HCT116 (cell line): Measurements from ENCODE around the gene CCDC91. TPM values are rescaled to one million over a fixed set of nuclear protein-coding genes. Genes with fewer than 3 reads are reported as not detected.

ENCODE experiments used
- ATAC-seq: fragments of 200-7000 bp; cut with Tn5 transposase; 2 replicates; pipeline ENCODE4 v1.9.1; 2020; ENCODE audit warnings: mild to moderate bottlenecking, moderate library complexity
- BruUV-seq: library from RNA; stranded (reverse); fragments of 400-500 nt; replicated peaks from 2 replicates; lab custom pipeline; 2021; lab: Mats Ljungman, UMichigan
- CTCF ChIA-PET: fragments of 300-600 bp; sonication (Branson Sonifier 250); formaldehyde crosslinking; loops from one replicate; lab custom pipeline; 2021; ENCODE audit warnings: antibody characterized with exemption; lab: Charles Lee
- POLR2A ChIA-PET: fragments of 300-600, 350-600 bp; sonication (Branson Sonifier 250); formaldehyde crosslinking; loops from one replicate; lab custom pipeline; 2021; ENCODE audit warnings: antibody characterized with exemption; lab: Charles Lee
- RAD21 ChIA-PET, 2 experiments: fragments of 300-600 bp; sonication (Branson Sonifier 250); formaldehyde crosslinking; loops; one replicate each; lab custom pipeline; 2023; ENCODE audit warnings: low total read pairs in 2 of 2; ENCODE audit not compliant: uncharacterized antibody in 2 of 2, unreplicated experiment in 2 of 2, low non-redundant PET in 1 of 2; lab: Charles Lee
- DNase-seq: peaks from one replicate; pipeline ENCODE4 v3.0.0-alpha.2; 2010; ENCODE audit warnings: low read depth, low spot score
- H2AFZ ChIP-seq: fragments of 200-600 bp; shearing (Covaris generic), sonication (generic); 2 replicates; pipeline ENCODE4 v1.6.1; 2017; ENCODE audit warnings: low read depth, mixed run types, mixed read lengths, antibody characterized with exemption, low read length; ENCODE audit not compliant: poor library complexity, severe bottlenecking
- H3K27ac ChIP-seq: 2 replicates; pipeline ENCODE4 v1.5.1; 2012; ENCODE audit warnings: low read depth, low read length
- H3K27me3 ChIP-seq: fragments of 200-600 bp; sonication (generic); 2 replicates; pipeline ENCODE4 v1.6.1; 2016; ENCODE audit warnings: mixed run types, low read length, mixed read lengths; ENCODE audit not compliant: insufficient read depth
- H3K36me3 ChIP-seq, 2 experiments: fragments of 200-500 bp in 1 of 2; fragments of 200-600 bp in 1 of 2; sonication (Bioruptor generic) in 1 of 2; sonication (generic) in 1 of 2; 2 replicates each; pipeline versions ENCODE4 v1.5.1 to v1.6.1; 2014 to 2016; ENCODE audit warnings: low read length in 2 of 2, inconsistent platforms in 1 of 2, mixed read lengths in 1 of 2, mixed run types in 1 of 2; ENCODE audit not compliant: insufficient read depth in 2 of 2, control insufficient read depth in 1 of 2
- H3K4me1 ChIP-seq, 2 experiments: fragments of 200-600 bp in 1 of 2; sonication (generic) in 1 of 2; 2 replicates each; pipeline versions ENCODE4 v1.5.1 to v1.6.1; 2012 to 2017; ENCODE audit warnings: low read length in 2 of 2, inconsistent platforms in 1 of 2, mild to moderate bottlenecking in 1 of 2, mixed read lengths in 1 of 2, mixed run types in 1 of 2, moderate library complexity in 1 of 2; ENCODE audit not compliant: insufficient read depth in 2 of 2, control insufficient read depth in 1 of 2
- H3K4me2 ChIP-seq: fragments of 200-600 bp; sonication (generic); 2 replicates; pipeline ENCODE4 v1.6.1; 2017; ENCODE audit warnings: mixed run types, low read length, mixed read lengths
- H3K4me3 ChIP-seq, 2 experiments: fragments of 200-600 bp in 1 of 2; sonication (generic) in 1 of 2; replicated peaks in 1 of 2; 2 replicates each; pipeline ENCODE4 v1.5.1; 2011 to 2016; ENCODE audit warnings: low read length in 2 of 2, control low read depth in 1 of 2, low read depth in 1 of 2, mild to moderate bottlenecking in 1 of 2, mixed read lengths in 1 of 2, mixed run types in 1 of 2
- H3K79me2 ChIP-seq: fragments of 200-600 bp; sonication (generic); 2 replicates; pipeline ENCODE4 v1.6.1; 2017; ENCODE audit warnings: mild to moderate bottlenecking, mixed run types, low read length, moderate library complexity, mixed read lengths; ENCODE audit not compliant: insufficient read depth
- H3K9ac ChIP-seq: fragments of 200-600 bp; sonication (generic); 2 replicates; pipeline ENCODE4 v1.6.1; 2016; ENCODE audit warnings: low read length, mixed read lengths
- H3K9me2 ChIP-seq: fragments of 200-600 bp; sonication (generic), shearing (Covaris generic); 2 replicates; pipeline ENCODE4 v1.6.1; 2017; ENCODE audit warnings: mixed run types, mild to moderate bottlenecking, moderate library complexity; ENCODE audit not compliant: insufficient read depth
- H3K9me3 ChIP-seq, 2 experiments: fragments of 200-500 bp in 1 of 2; fragments of 200-600 bp in 1 of 2; sonication (Bioruptor generic) in 1 of 2; sonication (generic) in 1 of 2; 2 replicates each; pipeline ENCODE4 v1.6.1; 2014 to 2017; ENCODE audit warnings: low read length in 2 of 2, mixed read lengths in 2 of 2, inconsistent platforms in 1 of 2, low read depth in 1 of 2, mild to moderate bottlenecking in 1 of 2, mixed run types in 1 of 2, moderate library complexity in 1 of 2; ENCODE audit not compliant: control insufficient read depth in 1 of 2, insufficient read depth in 1 of 2
- H4K20me1 ChIP-seq: fragments of 200-600 bp; sonication (generic), shearing (Covaris generic); 2 replicates; pipeline ENCODE4 v1.6.1; 2017; ENCODE audit warnings: mixed run types, mild to moderate bottlenecking, moderate library complexity; ENCODE audit not compliant: insufficient read depth
- ATF3 ChIP-seq: IDR thresholded peaks from 2 replicates; pipeline ENCODE4 v1.6.1; 2012
- CEBPB ChIP-seq: IDR thresholded peaks from 2 replicates; pipeline ENCODE4 v1.6.1; 2012; ENCODE audit warnings: low read depth
- EGR1 ChIP-seq: IDR thresholded peaks from 2 replicates; pipeline ENCODE4 v1.6.1; 2012; ENCODE audit warnings: low read depth
- ELF1 ChIP-seq: IDR thresholded peaks from 2 replicates; pipeline ENCODE4 v1.6.1; 2012; ENCODE audit warnings: low read depth, borderline replicate concordance
- EZH2 ChIP-seq: fragments of 200-600 bp; sonication (generic); IDR thresholded peaks from 2 replicates; pipeline ENCODE4 v1.6.1; 2017; ENCODE audit warnings: antibody characterized with exemption, mixed run types
- EZH2phosphoT487 ChIP-seq: fragments of 200-600 bp; IDR thresholded peaks from 2 replicates; pipeline ENCODE4 v1.6.1; 2018; ENCODE audit warnings: antibody characterized with exemption, borderline replicate concordance
- POLR2A ChIP-seq: IDR thresholded peaks from 2 replicates; pipeline ENCODE4 v1.7.0; 2011; ENCODE audit warnings: borderline replicate concordance; ENCODE audit not compliant: insufficient read depth, insufficient read length; ENCODE audit errors: extremely low read depth
- SRF ChIP-seq: IDR thresholded peaks from 2 replicates; pipeline ENCODE4 v1.6.1; 2012; ENCODE audit warnings: low read depth
- YY1 ChIP-seq: IDR thresholded peaks from 2 replicates; pipeline ENCODE4 v1.6.1; 2011; ENCODE audit warnings: low read length, low read depth, moderate library complexity, mild to moderate bottlenecking; ENCODE audit not compliant: insufficient replicate concordance; ENCODE audit errors: extremely low read depth
- ZBTB33 ChIP-seq: IDR thresholded peaks from 2 replicates; pipeline ENCODE4 v1.6.1; 2011; ENCODE audit warnings: mild to moderate bottlenecking, low read length, moderate library complexity; ENCODE audit not compliant: insufficient replicate concordance; ENCODE audit errors: extremely low read depth
- ZFX ChIP-seq: fragments of 450-650 bp; IDR thresholded peaks from 2 replicates; pipeline ENCODE4 v1.6.1; 2017
- ZNF274 ChIP-seq: fragments of 200-500 bp; sonication (Bioruptor generic); IDR thresholded peaks from 2 replicates; pipeline ENCODE4 v1.6.1; 2014; ENCODE audit warnings: mild to moderate bottlenecking, low read depth, low read length, inconsistent platforms
- intact Hi-C: fragments of 100-400 bp; cut with micrococcal nuclease; formaldehyde crosslinking; loops from 2 replicates; pipeline ENCODE4 v1.10.0; 2022
- total RNA-seq: library from RNA; stranded (reverse); gene quantifications from one replicate; pipeline ENCODE4 v1.2.1, GENCODE V29; 2021; ENCODE audit not compliant: unreplicated experiment

CCDC91 gene
- total RNA-seq, 1 experiment from 2014 or later, result 18.1 TPM

- peaks cover 0 to 6% of the 10 kb centered on the region in 2 experiments; a peak in 1 of 4 replicates for H3K4me1 ChIP-seq
- no peak overlapping the region for H3K9ac ChIP-seq
- no peak overlapping the region for H3K4me3 ChIP-seq
- no peak overlapping the region for H3K27ac ChIP-seq
- H3K4me2 ChIP-seq, result no peak overlapping the region
- H2AFZ ChIP-seq, result no peak overlapping the region
- RAD21 ChIA-PET, result no interaction called here
- ATAC-seq (no peak), DNase-seq (no peak)
- no peaks in the 10 kb centered on the region for H4K20me1 ChIP-seq
- no peaks in the 10 kb centered on the region for H3K9me3 ChIP-seq
- intact Hi-C loops, result no loop called here
- CTCF ChIA-PET, result no interaction called here
- TF ChIP-seq YY1, result no peak
- no peak for TF ChIP-seq SRF
- no peak for TF ChIP-seq EZH2
- TF ChIP-seq CEBPB, result no peak
- TF ChIP-seq POLR2A, result no peak
- no peak for TF ChIP-seq ELF1
- TF ChIP-seq ZNF274, result no peak
- TF ChIP-seq ZBTB33, result no peak
- no peak for TF ChIP-seq ZFX
- no peak for TF ChIP-seq EZH2phosphoT487
- no peak for TF ChIP-seq EGR1
- no peak for TF ChIP-seq ATF3
- no TSS peak for BruUV-seq
- no peaks in the 10 kb centered on the region for H3K9me2 ChIP-seq
- no peaks in the 10 kb centered on the region for H3K36me3 ChIP-seq
- H3K27me3 ChIP-seq, result no peaks in the 10 kb centered on the region
- H3K79me2 ChIP-seq, result no peaks in the 10 kb centered on the region
- POLR2A ChIA-PET, result no interaction called here
These were observed 118.6 kb downstream of the CCDC91 start for GRCh38 chr12:28308891-28309290.
